Neural crest cell (in vitro differentiated cells): ENCODE results near the gene PEX1. TPM values are rescaled to one million over a fixed set of nuclear protein-coding genes. Genes with fewer than 3 reads are reported as not detected.
"Not testable (repeated sequence)": the region's sequence is repeated elsewhere in the genome, so short reads cannot be mapped to it uniquely, and the experiment has no call there.

Experiments
- DNase-seq: peaks from one replicate; pipeline ENCODE4 v3.0.0; 2021; ENCODE audit warnings: low read depth, mixed read lengths, low spot score
- H3K27ac Mint-ChIP-seq: one replicate; pipeline ENCODE4 v1.8.0; 2021; ENCODE audit warnings: mild to moderate bottlenecking, mixed read lengths; ENCODE audit not compliant: unreplicated experiment
- H3K27me3 Mint-ChIP-seq: 2 replicates; pipeline ENCODE4 v1.8.0; 2021; ENCODE audit warnings: low read depth, mild to moderate bottlenecking, mixed read lengths
- H3K36me3 Mint-ChIP-seq: 2 replicates; pipeline ENCODE4 v1.8.0; 2021; ENCODE audit warnings: low read depth, mild to moderate bottlenecking, mixed read lengths
- H3K4me1 Mint-ChIP-seq: 2 replicates; pipeline ENCODE4 v1.8.0; 2021; ENCODE audit warnings: mixed read lengths
- H3K4me3 Mint-ChIP-seq: one replicate; pipeline ENCODE4 v1.8.0; 2021; ENCODE audit warnings: mild to moderate bottlenecking, mixed read lengths
- H3K9me3 Mint-ChIP-seq: 2 replicates; pipeline ENCODE4 v1.8.0; 2021; ENCODE audit warnings: mixed read lengths
- CTCF ChIP-seq: fragments of 200-600 bp; sonication (generic); conservative IDR thresholded peaks from 2 replicates; pipeline ENCODE4 v1.5.0; 2021; ENCODE audit warnings: antibody characterized with exemption, mild to moderate bottlenecking
- total RNA-seq: library from RNA; stranded (reverse); gene quantifications from 2 replicates; pipeline ENCODE4 v1.2.1, GENCODE V29; 2021

Gene PEX1
- total RNA-seq, 1 donor from 2014 or later = 24.8 TPM

DNA sequence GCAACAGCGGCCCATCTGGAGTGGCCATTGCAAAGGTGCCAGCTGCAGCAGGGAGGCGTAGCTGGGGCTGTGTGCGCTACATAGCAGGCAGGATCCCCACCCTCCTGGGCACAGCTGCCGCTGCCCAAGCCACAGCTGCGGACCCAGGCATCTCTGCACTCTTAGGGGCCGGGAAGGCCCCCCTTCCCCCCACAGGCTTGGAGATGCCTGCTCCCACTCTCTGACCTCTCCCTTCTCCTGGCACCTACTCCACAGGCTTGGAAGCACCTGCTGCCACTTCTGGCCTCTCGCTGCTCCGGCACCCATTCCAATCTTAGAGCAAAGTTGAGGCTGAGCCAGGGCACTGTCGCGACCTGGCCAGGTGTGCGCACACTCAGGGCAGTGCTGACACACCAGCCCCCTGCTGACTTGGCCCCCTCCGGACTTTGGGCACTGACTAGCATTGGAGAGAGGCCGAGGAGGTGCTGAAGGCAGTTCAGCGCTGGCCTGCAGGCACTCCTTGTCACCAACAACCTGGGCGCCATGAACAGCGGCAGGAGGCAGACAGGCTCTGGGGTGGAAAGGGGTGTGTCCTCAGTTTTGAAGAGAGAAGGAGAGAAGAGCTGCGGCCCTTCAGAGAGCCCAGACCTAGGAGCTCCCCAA lies 18.7 kb upstream of the PEX1 start:
- H3K27ac Mint-ChIP-seq = peak overlapping the region; percentile 67
- TF ChIP-seq CTCF = no peak
- no peak overlapping the region for H3K4me3 Mint-ChIP-seq
- no peak for DNase-seq
- H3K27me3 Mint-ChIP-seq = peaks cover 3% of the 10 kb centered on the region
- no peaks in the 10 kb centered on the region for H3K36me3 Mint-ChIP-seq
- H3K9me3 Mint-ChIP-seq = peaks cover 5% of the 10 kb centered on the region
- no peaks in the 10 kb centered on the region for H3K4me1 Mint-ChIP-seq

GRCh38 chr7:92545116-92545515 lies 16.8 kb upstream of the PEX1 start:
- not testable (repeated sequence) for H3K36me3 Mint-ChIP-seq, DNase-seq, H3K4me1 Mint-ChIP-seq, H3K4me3 Mint-ChIP-seq, H3K27ac Mint-ChIP-seq, H3K9me3 Mint-ChIP-seq, H3K27me3 Mint-ChIP-seq

DNA sequence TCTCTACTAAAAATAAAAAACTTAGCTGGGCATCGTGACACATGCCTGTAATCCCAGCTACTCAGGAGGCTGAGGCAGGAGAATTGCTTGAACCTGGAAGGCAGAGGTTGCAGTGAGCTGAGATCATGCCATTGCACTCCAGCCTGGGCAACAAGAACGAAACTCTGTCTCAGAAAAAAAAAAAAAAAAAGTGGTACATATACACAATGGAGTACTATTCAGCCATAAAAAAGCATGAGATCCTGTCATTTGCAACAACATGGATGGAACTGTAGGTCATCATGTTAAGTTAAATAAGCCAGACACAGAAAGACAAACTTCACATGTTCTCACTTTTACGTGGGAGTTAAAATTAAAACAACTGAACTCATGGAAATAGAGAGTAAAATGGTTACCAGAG lies 15.2 kb upstream of the PEX1 start:
- H3K9me3 Mint-ChIP-seq, DNase-seq, H3K4me1 Mint-ChIP-seq, H3K27ac Mint-ChIP-seq, H3K4me3 Mint-ChIP-seq, H3K36me3 Mint-ChIP-seq, H3K27me3 Mint-ChIP-seq: not testable (repeated sequence)

DNA sequence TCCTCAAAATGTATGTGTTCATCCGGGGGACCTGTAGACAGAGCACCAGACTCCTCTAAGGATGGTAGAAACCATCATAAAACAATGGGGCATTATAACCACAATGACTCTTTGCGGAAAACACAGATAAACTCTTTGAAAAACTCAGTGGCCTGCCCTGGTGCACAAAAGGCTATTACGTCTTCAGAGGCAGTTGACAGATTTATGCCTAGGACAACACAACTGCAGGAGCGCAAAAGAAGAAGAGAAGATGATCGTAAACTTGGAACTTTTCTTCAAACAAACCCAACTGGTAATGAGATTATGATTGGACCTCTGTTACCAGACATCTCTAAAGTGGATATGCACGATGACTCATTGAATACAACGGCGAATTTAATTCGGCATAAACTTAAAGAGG lies 6.3 kb upstream of the PEX1 start:
- peaks cover 5% of the 10 kb centered on the region for H3K4me1 Mint-ChIP-seq
- H3K36me3 Mint-ChIP-seq = peaks cover 8% of the 10 kb centered on the region
- no peaks in the 10 kb centered on the region for H3K9me3 Mint-ChIP-seq
- no peak for TF ChIP-seq CTCF
- H3K27ac Mint-ChIP-seq = no peak overlapping the region
- no peak overlapping the region for H3K4me3 Mint-ChIP-seq
- no peak for DNase-seq
- no peaks in the 10 kb centered on the region for H3K27me3 Mint-ChIP-seq

- peaks cover 19% of the 10 kb centered on the region for H3K4me1 Mint-ChIP-seq
- H3K27ac Mint-ChIP-seq = peak overlapping the region; percentile 98
- H3K9me3 Mint-ChIP-seq = no peaks in the 10 kb centered on the region
These were observed 591 bp upstream of the PEX1 start for GRCh38 chr7:92528958-92529264.

DNA sequence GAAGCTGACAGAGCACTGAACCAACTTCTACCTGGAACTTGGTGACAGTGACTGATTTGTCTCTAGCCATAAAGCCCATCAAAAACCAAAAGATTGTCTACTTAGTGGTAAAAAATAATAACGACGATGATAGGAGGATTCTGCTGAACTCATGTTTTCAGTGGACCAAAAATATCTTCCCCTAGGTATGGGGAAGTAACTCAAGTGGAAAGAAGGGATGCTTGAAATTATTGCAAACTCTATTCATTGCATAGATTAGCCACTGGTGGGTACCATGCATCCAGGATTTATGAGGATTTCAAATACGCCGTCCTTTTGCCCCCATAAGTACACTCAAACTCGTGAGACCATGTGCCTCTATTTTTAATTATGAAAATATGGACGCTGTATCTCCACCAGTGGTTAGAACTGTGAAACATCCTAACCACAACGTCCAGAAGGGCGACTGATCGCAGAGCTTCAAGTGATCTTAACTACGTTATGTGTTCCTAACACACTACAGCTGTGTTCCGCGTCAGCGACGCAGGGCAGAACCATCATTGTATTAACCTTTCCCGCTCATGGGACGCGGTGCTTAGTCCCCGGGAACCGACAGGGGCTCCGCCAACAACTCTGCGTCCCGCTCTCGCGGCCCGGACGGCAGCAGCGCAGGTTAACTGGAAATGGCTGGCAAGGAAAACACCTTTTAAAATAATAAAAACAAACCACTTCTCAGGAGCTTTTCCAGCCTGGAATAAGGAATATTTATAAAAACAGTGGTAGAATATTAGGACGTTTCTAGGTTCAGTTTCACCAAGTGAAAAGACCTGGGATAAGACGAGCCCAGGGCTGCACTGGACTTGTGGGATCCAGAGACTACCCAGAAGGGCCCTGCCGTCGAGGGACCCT lies 776 bp downstream of the PEX1 start:
- TF ChIP-seq CTCF = peak; percentile 49
- H3K4me3 Mint-ChIP-seq = peak overlapping the region; percentile 96
- no peaks in the 10 kb centered on the region for H3K27me3 Mint-ChIP-seq
- H3K36me3 Mint-ChIP-seq = no peaks in the 10 kb centered on the region
- H3K27ac Mint-ChIP-seq = peak overlapping the region; percentile 2
- peaks cover 19% of the 10 kb centered on the region for H3K4me1 Mint-ChIP-seq
- DNase-seq = peak; percentile 40
- no peaks in the 10 kb centered on the region for H3K9me3 Mint-ChIP-seq

More at GRCh38 chr7:92528958-92529264, 591 bp upstream of the PEX1 start:
- Mint-ChIP-seq H3K27me3 (no peaks in the 10 kb centered on the region), H3K4me3 (peak overlapping the region; percentile 95), H3K36me3 (no peaks in the 10 kb centered on the region)
- no peak for DNase-seq
- TF ChIP-seq CTCF = no peak
